GM12892 (cell line): ENCODE results near the gene PLA2G2F. TPM values are rescaled to one million over a fixed set of nuclear protein-coding genes. Genes with fewer than 3 reads are reported as not detected.

Experiments
- DNase-seq: peaks from one replicate; pipeline ENCODE4 v3.0.0; 2011; ENCODE audit not compliant: insufficient read length
- FAIRE-seq: peaks from 2 replicates; lab custom pipeline; 2011; peaks lifted over from hg19 to GRCh38; lab: Jason Lieb, UNC
- POLR2A ChIP-seq: IDR thresholded peaks from 2 replicates; pipeline ENCODE4 v1.6.1; 2011; ENCODE audit warnings: low read depth, low read length, control low read depth
- POLR2AphosphoS5 ChIP-seq: IDR thresholded peaks from 2 replicates; pipeline ENCODE4 v1.6.1; 2011; ENCODE audit warnings: low read depth, low read length, control low read depth
- TAF1 ChIP-seq: IDR thresholded peaks from 2 replicates; pipeline ENCODE4 v1.6.1; 2011; ENCODE audit warnings: low read depth, mild to moderate bottlenecking, control low read depth, low read length, borderline replicate concordance
- polyA plus RNA-seq: library from polyadenylated mRNA; unstranded; fragments of >200 nt; gene quantifications from one replicate; pipeline ENCODE4 v1.2.1, GENCODE V29; 2012; ENCODE audit warnings: missing spikeins, inconsistent platforms; ENCODE audit not compliant: missing spikeins

The PLA2G2F gene
- polyA plus RNA-seq = 0.06 TPM

GRCh38 chr1:20138961-20139550 is at the start of gene PLA2G2F:
Gene PLA2G2F (plus strand): TSS chr1:20139323. CDS start chr1:20139428, 105 bp downstream.
- DNase-seq = no peak
- TF ChIP-seq POLR2AphosphoS5 (no peak), TAF1 (no peak), POLR2A (no peak)
- no peak for FAIRE-seq

DNA sequence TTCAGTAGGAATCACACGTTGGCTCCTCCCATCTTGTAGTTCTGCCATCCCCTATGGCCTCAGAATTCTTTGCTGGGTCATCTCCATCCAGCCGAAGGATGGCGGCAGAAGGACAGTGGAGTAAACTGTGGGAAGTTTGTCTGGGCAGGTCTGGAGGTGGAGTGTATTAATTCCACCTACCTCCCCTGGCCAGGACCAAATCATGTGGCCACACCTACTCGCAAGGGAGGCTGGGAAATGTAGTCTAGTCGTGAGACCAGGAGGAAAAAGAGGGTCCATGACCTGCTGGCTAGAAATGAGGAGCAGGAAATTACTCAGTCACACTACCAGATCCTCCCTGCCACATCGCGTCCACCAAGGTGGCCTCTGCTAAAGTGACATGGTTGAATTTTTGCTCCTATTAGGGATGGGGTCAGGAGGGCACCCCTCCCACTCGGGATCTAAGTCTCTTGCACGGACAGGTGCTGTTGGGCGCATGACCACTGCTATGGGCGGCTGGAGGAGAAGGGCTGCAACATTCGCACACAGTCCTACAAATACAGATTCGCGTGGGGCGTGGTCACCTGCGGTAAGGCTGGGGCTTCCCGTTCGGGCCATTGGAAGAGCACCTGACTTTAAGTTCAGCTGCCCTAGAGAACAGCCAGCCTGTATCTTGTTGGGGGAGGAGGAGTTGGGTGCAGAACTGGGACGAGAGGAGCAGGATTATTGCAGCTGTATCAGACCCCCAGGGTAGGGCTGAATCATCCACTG is 49.6 kb upstream of the PLA2G2F start:
- DNase-seq (no peak), FAIRE-seq (no peak)
- TF ChIP-seq TAF1 (no peak), POLR2A (no peak), POLR2AphosphoS5 (no peak)

DNA sequence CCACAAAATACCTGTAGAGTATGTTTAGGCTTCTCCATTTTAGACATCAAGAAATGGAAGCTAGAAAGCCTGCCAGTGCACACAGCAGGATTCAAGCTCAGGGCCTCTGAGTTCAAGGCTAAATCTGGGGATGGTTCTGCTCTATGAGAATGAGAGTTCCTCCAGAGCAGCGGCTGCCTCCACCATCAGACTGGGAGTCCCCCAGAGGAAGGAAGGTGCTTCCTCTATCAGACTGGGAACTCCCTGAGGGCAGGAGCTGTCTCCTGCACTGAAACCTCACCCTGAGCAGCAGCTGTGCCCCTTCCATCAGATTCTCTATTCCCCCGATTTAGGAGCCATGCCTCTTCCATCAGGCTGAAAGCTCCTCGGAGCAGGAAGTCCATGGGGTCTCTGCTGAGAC is 49.0 kb upstream of the PLA2G2F start:
- DNase-seq = no peak
- TF ChIP-seq POLR2A (no peak), POLR2AphosphoS5 (no peak), TAF1 (no peak)
- no peak for FAIRE-seq

DNA sequence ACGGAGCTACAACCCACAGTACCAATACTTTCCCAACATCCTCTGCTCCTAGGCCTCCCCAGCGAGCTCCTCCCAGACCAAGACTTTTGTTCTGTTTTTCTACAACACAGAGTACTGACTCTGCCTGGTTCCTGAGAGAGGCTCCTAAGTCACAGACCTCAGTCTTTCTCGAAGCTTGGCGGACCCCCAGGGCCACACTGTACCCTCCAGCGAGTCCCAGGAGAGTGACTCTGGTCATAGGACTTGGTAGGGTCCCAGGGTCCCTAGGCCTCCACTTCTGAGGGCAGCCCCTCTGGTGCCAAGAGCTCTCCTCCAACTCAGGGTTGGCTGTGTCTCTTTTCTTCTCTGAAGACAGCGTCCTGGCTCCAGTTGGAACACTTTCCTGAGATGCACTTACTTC is 48.5 kb upstream of the PLA2G2F start:
- no peak for FAIRE-seq
- DNase-seq = no peak
- no peak for TF ChIP-seq TAF1
- TF ChIP-seq POLR2AphosphoS5 = no peak
- TF ChIP-seq POLR2A = no peak

- TF ChIP-seq POLR2A = no peak
Observed at GRCh38 chr1:20093303-20093702, 45.8 kb upstream of the PLA2G2F start.

GRCh38 chr1:20093940-20094391 is 45.2 kb upstream of the PLA2G2F start:
- TF ChIP-seq TAF1 (no peak), POLR2AphosphoS5 (no peak), POLR2A (no peak)
- FAIRE-seq (no peak), DNase-seq (no peak)

More at GRCh38 chr1:20093303-20093702, 45.8 kb upstream of the PLA2G2F start:
- no peak for DNase-seq
- no peak for FAIRE-seq

DNA sequence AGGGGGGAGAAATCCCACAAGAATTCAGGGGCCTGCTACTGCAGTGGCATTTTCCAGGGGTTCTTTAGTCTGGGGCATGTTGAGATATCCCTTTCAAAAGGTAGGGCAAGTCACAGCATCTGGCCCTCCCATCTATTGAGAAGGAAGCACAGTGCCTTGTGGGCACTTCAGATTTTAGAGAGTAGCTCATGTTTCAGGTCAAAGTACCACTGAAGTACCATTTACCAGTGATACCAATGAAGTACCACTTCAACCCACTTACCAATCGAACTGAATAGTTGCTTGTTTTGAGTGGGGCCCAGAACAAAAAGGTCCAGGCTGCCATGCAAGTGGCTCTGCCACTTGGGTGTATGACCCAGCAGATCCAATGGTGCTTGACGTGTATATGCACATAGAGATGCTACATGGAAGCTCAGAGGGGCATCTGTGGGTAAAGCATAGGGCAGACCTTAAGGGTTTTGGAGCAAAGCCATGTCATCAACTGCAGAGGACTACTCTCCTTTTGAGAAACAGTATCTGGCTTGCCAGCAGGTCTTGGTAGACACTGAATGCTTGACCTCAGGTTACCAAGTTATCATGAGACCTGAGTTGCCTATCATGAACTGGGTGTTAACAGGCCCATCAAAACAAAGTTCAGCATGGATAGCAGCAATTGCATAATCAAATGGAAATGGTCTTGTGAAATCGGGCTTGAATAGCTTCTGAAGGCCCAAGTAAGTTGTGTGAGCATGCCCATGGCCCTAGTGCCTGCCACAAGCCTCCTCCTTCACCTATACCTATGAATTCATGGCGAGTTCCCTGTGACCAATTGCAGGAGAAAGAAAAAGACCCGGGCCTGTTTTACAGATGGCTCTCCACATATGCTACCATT is 43.3 kb upstream of the PLA2G2F start:
- FAIRE-seq (no peak), DNase-seq (no peak)
- TF ChIP-seq POLR2A (no peak), TAF1 (no peak), POLR2AphosphoS5 (no peak)

DNA sequence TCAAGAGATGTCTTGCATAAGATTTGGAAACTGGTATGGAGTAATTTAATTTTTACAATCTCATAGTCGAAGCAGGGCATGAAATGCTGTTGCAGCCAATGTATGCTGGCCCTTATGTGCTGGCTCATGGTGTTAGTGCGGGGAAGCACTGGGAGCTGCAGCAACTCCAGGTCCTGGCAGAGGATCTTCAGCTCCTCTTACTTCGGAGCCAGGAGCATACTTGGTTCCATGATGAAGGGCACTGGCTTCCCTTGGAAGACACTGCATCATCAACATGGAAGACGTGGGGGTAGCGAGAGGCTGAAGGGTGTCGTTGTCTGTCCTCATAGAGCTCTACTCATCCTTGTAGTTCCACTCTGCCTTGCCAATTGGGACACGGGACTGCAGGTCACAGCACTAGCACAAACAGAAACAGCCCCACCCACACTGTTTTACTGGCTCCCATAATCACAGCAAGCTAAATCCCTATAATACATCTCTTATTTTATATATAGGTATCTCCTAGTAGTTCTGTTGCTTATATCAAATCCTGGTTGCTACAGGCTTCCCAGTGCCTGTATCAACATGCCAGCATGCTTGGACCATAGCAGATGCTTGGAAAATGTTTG is 42.2 kb upstream of the PLA2G2F start:
- TF ChIP-seq POLR2AphosphoS5 (no peak), TAF1 (no peak), POLR2A (no peak)
- DNase-seq (no peak), FAIRE-seq (no peak)

GRCh38 chr1:20099533-20099932 is 39.6 kb upstream of the PLA2G2F start:
- DNase-seq = no peak
- no peak for FAIRE-seq
- TF ChIP-seq TAF1 (no peak), POLR2AphosphoS5 (no peak), POLR2A (no peak)

DNA sequence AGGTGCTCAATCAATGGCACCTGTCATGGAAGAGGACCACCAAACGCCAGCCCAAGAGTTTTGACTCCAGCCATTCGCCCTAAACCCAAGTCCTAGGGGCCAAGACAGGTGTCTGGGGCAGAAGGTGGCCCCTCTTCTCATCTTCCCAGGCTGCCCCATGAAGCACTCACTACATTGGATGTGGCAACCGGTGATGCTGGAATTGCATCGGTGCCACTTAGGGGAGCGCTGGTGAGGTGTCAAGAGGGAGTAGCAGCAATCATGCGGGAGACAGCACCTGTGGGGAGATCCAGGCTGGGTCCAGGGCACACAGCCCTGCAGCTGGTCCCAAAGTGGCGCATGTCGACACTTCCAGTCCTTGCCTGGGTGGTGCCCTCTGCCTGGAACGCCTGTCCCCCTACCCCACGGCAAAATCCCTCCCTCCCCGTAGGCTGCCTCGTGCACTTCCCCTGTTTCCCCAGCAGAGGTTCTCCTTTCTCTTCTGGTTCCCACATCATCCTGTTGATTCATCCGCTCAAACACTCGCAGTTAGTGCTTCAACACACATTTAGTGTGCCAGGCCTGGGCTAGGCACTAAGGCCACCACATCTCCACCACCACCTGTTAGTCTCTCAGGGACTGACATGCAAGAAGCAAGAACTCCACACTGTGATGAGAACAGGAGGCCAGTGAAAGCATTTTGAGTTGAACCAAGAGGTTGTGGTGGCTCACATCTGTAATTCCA is 38.3 kb upstream of the PLA2G2F start:
- FAIRE-seq = peak; percentile 92
- no peak for DNase-seq

DNA sequence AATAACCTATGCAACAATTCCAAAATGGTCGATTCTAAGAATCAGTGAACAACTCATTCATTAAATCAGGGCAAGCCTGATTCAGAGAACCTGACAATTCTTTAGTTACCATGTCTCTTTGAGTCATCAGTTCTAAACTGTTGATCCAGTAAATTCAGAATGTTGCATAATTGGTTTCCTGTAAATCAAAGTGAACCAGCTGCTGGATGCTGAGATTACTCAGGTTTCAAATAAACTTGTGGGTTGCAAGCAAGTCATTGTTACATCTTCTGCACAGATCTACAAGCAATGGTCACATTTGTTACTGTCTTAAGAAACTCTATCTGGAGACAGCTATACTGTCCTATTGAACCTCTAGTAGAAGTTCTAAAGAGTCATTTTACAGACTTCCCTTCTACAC is 36.2 kb upstream of the PLA2G2F start:
- no peak for DNase-seq
- TF ChIP-seq TAF1 (no peak), POLR2A (no peak), POLR2AphosphoS5 (no peak)
- FAIRE-seq = no peak

More for the DNA sequence above, 38.3 kb upstream of the PLA2G2F start:
- TF ChIP-seq TAF1 = no peak
- TF ChIP-seq POLR2A = no peak
- no peak for TF ChIP-seq POLR2AphosphoS5
